HK-2 (cell line): ENCODE data around the gene IYD.
"Not testable (repeated sequence)": the region's sequence is repeated elsewhere in the genome, so short reads cannot be mapped to it uniquely, and the experiment has no call there.

Experiments used
- DNase-seq: peaks from one replicate; pipeline ENCODE4 v3.0.0-alpha.2; 2018; ENCODE audit not compliant: unreplicated experiment

IYD gene

GRCh38 chr6:150430815-150431214 lies 62.0 kb downstream of the IYD start:
- DNase-seq = no peak

GRCh38 chr6:150435360-150435759 lies 66.5 kb downstream of the IYD start:
- no peak for DNase-seq

GRCh38 chr6:150435832-150436231 lies 67.0 kb downstream of the IYD start:
- DNase-seq = no peak

DNA sequence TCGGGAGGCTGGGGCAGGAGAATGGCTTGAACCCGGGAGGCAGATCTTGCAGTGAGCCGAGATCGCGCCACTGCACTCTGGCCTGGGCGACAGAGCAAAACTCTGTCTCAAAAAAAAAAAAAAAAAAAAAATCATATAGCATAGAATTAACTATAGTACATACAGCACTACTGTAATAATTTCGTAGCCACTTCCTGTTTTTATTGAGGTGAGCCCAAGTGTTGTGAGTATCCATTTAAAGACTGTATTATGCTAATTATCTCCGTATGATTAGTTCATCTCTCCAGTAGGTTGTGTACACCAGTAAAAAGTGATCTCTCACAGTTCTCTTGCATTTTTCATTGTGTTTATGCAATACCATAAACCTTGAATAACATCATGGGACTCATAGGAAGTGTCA lies 70.6 kb downstream of the IYD start:
- DNase-seq = no peak

DNA sequence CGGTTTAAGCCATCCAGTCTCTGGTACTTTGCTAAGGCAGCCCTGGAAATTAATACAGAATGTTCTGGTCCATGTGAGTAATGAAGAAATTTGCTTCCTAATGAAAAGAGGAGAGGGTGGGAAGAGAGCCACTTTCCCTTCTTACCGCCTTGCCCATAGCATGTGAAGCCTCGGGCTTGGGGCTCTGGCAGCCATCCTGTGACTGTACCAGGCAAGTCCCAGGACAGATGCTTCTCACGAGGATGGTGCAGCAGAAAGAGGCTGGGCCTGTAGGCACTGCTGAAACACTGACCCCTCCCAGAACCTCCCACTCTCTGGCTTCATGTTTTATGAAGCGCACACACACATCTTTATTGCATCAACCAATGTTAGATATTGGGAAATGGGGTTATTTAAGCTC lies 74.8 kb downstream of the IYD start:
- DNase-seq = no peak

DNA sequence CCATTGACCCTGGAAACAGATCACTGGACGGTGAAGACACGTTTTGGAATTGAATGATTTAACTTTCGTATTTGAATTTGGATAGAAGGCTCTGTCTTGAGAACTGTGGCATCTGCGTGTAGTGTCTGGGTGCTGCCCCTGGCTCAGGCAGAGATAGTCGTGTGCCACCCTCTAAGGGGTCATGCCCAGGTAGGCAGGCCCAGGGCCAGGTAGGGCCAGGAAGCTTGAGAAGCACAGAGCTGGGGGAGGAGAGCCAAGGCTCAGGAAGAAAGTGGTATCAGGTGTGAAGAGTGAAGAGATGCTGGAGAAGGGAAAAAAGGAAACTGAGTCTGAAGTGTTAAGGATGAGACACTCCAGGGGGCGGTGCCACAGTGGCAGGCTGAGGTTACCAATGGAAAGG lies 75.5 kb downstream of the IYD start:
- no peak for DNase-seq

GRCh38 chr6:150445486-150445885 lies 76.7 kb downstream of the IYD start:
- DNase-seq = no peak

DNA sequence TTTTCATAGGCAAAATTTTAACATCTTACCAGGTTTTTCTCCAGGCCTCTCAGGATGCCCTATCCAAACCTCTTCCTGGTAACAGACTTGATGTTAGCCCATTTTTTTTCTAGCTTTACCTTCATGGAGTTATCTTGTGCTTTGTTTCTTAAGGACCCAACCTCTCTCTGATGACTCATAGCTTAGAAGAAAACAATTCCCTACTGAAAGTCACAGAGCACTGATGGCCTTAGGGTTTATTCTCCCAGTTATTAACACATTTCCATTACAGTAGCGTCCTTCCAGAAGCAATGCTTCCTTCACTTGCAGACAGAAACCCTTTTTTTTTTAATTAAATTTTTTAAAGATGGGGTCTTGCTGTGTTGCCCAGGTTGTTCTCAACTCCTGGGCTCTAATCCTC lies 79.4 kb downstream of the IYD start:
- no peak for DNase-seq

GRCh38 chr6:150449055-150449454 lies 80.2 kb downstream of the IYD start:
- not testable (repeated sequence) for DNase-seq

DNA sequence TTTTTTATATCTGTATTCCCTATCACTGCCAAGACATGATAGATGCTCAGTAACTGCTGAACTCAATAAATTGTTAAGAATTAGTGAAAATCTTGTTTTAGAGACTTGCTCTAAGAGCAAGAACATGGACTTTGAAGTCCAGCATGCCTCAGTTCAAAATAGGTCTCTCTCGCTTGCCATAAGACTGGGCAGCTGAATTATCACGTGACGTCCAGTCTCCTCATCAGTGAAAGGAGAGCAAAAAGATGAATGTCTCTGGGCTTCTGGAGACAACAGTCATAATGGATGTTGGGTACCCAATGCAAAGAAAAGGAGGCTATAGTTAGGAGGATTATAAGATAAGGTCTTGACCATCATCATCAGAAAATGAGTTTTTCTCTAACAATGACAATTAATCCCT lies 82.1 kb downstream of the IYD start:
- DNase-seq = no peak

GRCh38 chr6:150451807-150452427 lies 83.1 kb downstream of the IYD start:
- no peak for DNase-seq

GRCh38 chr6:150452428-150453243 lies 83.8 kb downstream of the IYD start:
- no peak for DNase-seq

GRCh38 chr6:150453357-150453756 lies 84.5 kb downstream of the IYD start:
- DNase-seq = no peak
